IgD-negative memory B cell (primary cell): ENCODE measurements around the gene UBE2D3. TPM values are rescaled to one million over a fixed set of nuclear protein-coding genes. Genes with fewer than 3 reads are reported as not detected.
"Not testable (repeated sequence)": the region's sequence is repeated elsewhere in the genome, so short reads cannot be mapped to it uniquely, and the experiment has no call there.

ENCODE experiments used
- H3K27ac Mint-ChIP-seq, 3 donors: one replicate each; pipeline ENCODE4 v1.8.0; 2020 to 2022; ENCODE audit warnings: mild to moderate bottlenecking in 3 of 3, mixed read lengths in 3 of 3, moderate library complexity in 1 of 3
- H3K27me3 Mint-ChIP-seq: one replicate; pipeline ENCODE4 v1.8.0; 2021; ENCODE audit warnings: mixed read lengths
- H3K36me3 Mint-ChIP-seq: one replicate; pipeline ENCODE4 v1.8.0; 2020; ENCODE audit warnings: mild to moderate bottlenecking, mixed read lengths
- H3K4me1 Mint-ChIP-seq, 3 donors: one replicate each; pipeline ENCODE4 v1.8.0; 2020 to 2022; ENCODE audit warnings: mixed read lengths in 3 of 3, mild to moderate bottlenecking in 1 of 3
- H3K4me3 Mint-ChIP-seq, 4 donors: one replicate each; pipeline ENCODE4 v1.8.0; 2020 to 2022; ENCODE audit warnings: mild to moderate bottlenecking in 4 of 4, mixed read lengths in 4 of 4, moderate library complexity in 3 of 4
- H3K9me3 Mint-ChIP-seq, 3 donors: one replicate each; pipeline ENCODE4 v1.8.0; 2020 to 2021; ENCODE audit warnings: mixed read lengths in 3 of 3, mild to moderate bottlenecking in 1 of 3
- polyA plus RNA-seq: library from polyadenylated mRNA; unstranded; fragments of 300-500 nt; fragmentation: Illumina TruSeq; gene quantifications from one replicate; pipeline ENCODE4 v1.2.3, GENCODE V29; 2021

The UBE2D3 gene
- polyA plus RNA-seq, 1 donor from 2014 or later = 396 TPM

GRCh38 chr4:102823897-102824296 lies 3.5 kb downstream of the UBE2D3 start:
- H3K9me3 Mint-ChIP-seq = no peaks in the 10 kb centered on the region
- no peaks in the 10 kb centered on the region for H3K27me3 Mint-ChIP-seq
- peaks cover 4% of the 10 kb centered on the region for H3K36me3 Mint-ChIP-seq
- peak overlapping the region in 1 of 3 donors; percentile 93 for H3K27ac Mint-ChIP-seq
- H3K4me1 Mint-ChIP-seq = peaks cover 45 to 58% (median 46%) of the 10 kb centered on the region in 3 donors
- peak overlapping the region; percentile 64 to 91 (median 84) for H3K4me3 Mint-ChIP-seq

- no peaks in the 10 kb centered on the region for H3K27me3 Mint-ChIP-seq
- no peaks in the 10 kb centered on the region for H3K9me3 Mint-ChIP-seq
- H3K27ac Mint-ChIP-seq = peak overlapping the region in 2 of 3 donors; percentile 71 to 93
- peaks cover 49 to 58% (median 49%) of the 10 kb centered on the region in 3 donors for H3K4me1 Mint-ChIP-seq
- peak overlapping the region; percentile 64 to 91 (median 84) for H3K4me3 Mint-ChIP-seq
- peaks cover 4% of the 10 kb centered on the region for H3K36me3 Mint-ChIP-seq
Measured at GRCh38 chr4:102823464-102823863, 3.9 kb downstream of the UBE2D3 start.

GRCh38 chr4:102819588-102820365 lies 7.6 kb downstream of the UBE2D3 start:
- H3K36me3 Mint-ChIP-seq = peaks cover 7% of the 10 kb centered on the region
- H3K9me3 Mint-ChIP-seq = no peaks in the 10 kb centered on the region
- H3K4me1 Mint-ChIP-seq = peaks cover 71 to 83% (median 74%) of the 10 kb centered on the region in 3 donors
- no peaks in the 10 kb centered on the region for H3K27me3 Mint-ChIP-seq
- peak overlapping the region in 2 of 3 donors; percentile 55 to 93 for H3K27ac Mint-ChIP-seq
- peak overlapping the region; percentile 22 to 85 (median 76) for H3K4me3 Mint-ChIP-seq

GRCh38 chr4:102819100-102819499 lies 8.3 kb downstream of the UBE2D3 start:
- not testable (repeated sequence) for H3K36me3 Mint-ChIP-seq, H3K9me3 Mint-ChIP-seq, H3K27me3 Mint-ChIP-seq
- Mint-ChIP-seq H3K4me3 (peak overlapping the region in 3 of 4 donors; percentile 30 to 85 (median 80)), H3K4me1 (peaks cover 70 to 82% (median 79%) of the 10 kb centered on the region in 3 donors), H3K27ac (peak overlapping the region in 2 of 3 donors; percentile 33 to 93)

GRCh38 chr4:102817613-102818268 lies 9.6 kb downstream of the UBE2D3 start:
- peak overlapping the region in 2 of 3 donors; percentile 42 to 52 for H3K27ac Mint-ChIP-seq
- H3K4me3 Mint-ChIP-seq = peak overlapping the region; percentile 1 to 74 (median 24)
- no peaks in the 10 kb centered on the region for H3K9me3 Mint-ChIP-seq
- no peaks in the 10 kb centered on the region for H3K27me3 Mint-ChIP-seq
- peaks cover 8% of the 10 kb centered on the region for H3K36me3 Mint-ChIP-seq
- peaks cover 68 to 86% (median 80%) of the 10 kb centered on the region in 3 donors for H3K4me1 Mint-ChIP-seq

GRCh38 chr4:102817021-102817605 lies 10.2 kb downstream of the UBE2D3 start:
- Mint-ChIP-seq H3K27ac (peak overlapping the region in 2 of 3 donors; percentile 25 to 86), H3K27me3 (no peaks in the 10 kb centered on the region), H3K4me3 (peak overlapping the region in 3 of 4 donors; percentile 19 to 74 (median 40)), H3K36me3 (peaks cover 6% of the 10 kb centered on the region), H3K9me3 (no peaks in the 10 kb centered on the region), H3K4me1 (peaks cover 68 to 86% (median 81%) of the 10 kb centered on the region in 3 donors)

GRCh38 chr4:102815981-102816380 lies 11.4 kb downstream of the UBE2D3 start:
- H3K4me3 Mint-ChIP-seq = peak overlapping the region in 2 of 4 donors; percentile 10 to 25
- H3K27ac Mint-ChIP-seq = peak overlapping the region in 1 of 3 donors; percentile 25
- no peaks in the 10 kb centered on the region for H3K9me3 Mint-ChIP-seq
- peaks cover 69 to 84% (median 78%) of the 10 kb centered on the region in 3 donors for H3K4me1 Mint-ChIP-seq
- H3K36me3 Mint-ChIP-seq = peaks cover 6% of the 10 kb centered on the region
- no peaks in the 10 kb centered on the region for H3K27me3 Mint-ChIP-seq

- peaks cover 4% of the 10 kb centered on the region for H3K36me3 Mint-ChIP-seq
- H3K27ac Mint-ChIP-seq = peak overlapping the region in 2 of 3 donors; percentile 18 to 31
- H3K4me3 Mint-ChIP-seq = peak overlapping the region in 2 of 4 donors; percentile 48 to 58
- no peaks in the 10 kb centered on the region for H3K27me3 Mint-ChIP-seq
- H3K9me3 Mint-ChIP-seq = no peaks in the 10 kb centered on the region
- peaks cover 41 to 60% (median 47%) of the 10 kb centered on the region in 3 donors for H3K4me1 Mint-ChIP-seq
Measured at GRCh38 chr4:102809691-102810090, 17.7 kb downstream of the UBE2D3 start.

GRCh38 chr4:102809190-102809589 lies 18.2 kb downstream of the UBE2D3 start:
- Mint-ChIP-seq H3K36me3 (peaks cover 4% of the 10 kb centered on the region), H3K4me3 (peak overlapping the region in 1 of 4 donors; percentile 15), H3K9me3 (no peaks in the 10 kb centered on the region), H3K27me3 (no peaks in the 10 kb centered on the region), H3K4me1 (peaks cover 38 to 56% (median 44%) of the 10 kb centered on the region in 3 donors), H3K27ac (peak overlapping the region; percentile 2 to 90 (median 18))

GRCh38 chr4:102808009-102808408 lies 19.3 kb downstream of the UBE2D3 start:
- H3K27me3 Mint-ChIP-seq = no peaks in the 10 kb centered on the region
- H3K27ac Mint-ChIP-seq = peak overlapping the region in 2 of 3 donors; percentile 1 to 2
- H3K4me3 Mint-ChIP-seq = no peak overlapping the region
- H3K36me3 Mint-ChIP-seq = peaks cover 2% of the 10 kb centered on the region
- no peaks in the 10 kb centered on the region for H3K9me3 Mint-ChIP-seq
- peaks cover 33 to 54% (median 34%) of the 10 kb centered on the region in 3 donors for H3K4me1 Mint-ChIP-seq

- Mint-ChIP-seq H3K27me3 (no peaks in the 10 kb centered on the region), H3K4me3 (no peak overlapping the region), H3K4me1 (peaks cover 31 to 50% (median 31%) of the 10 kb centered on the region in 3 donors), H3K27ac (no peak overlapping the region), H3K36me3 (peaks cover 2% of the 10 kb centered on the region), H3K9me3 (no peaks in the 10 kb centered on the region)
Measured at GRCh38 chr4:102807345-102807744, 20.0 kb downstream of the UBE2D3 start.

GRCh38 chr4:102799816-102800215 lies 27.5 kb downstream of the UBE2D3 start:
- no peaks in the 10 kb centered on the region for H3K27me3 Mint-ChIP-seq
- peak overlapping the region in 1 of 3 donors; percentile 19 for H3K27ac Mint-ChIP-seq
- H3K4me3 Mint-ChIP-seq = no peak overlapping the region
- H3K36me3 Mint-ChIP-seq = peaks cover 4% of the 10 kb centered on the region
- peaks cover 0 to 9% (median 6%) of the 10 kb centered on the region in 3 donors for H3K4me1 Mint-ChIP-seq
- H3K9me3 Mint-ChIP-seq = no peaks in the 10 kb centered on the region

GRCh38 chr4:102794999-102795398 lies 32.4 kb downstream of the UBE2D3 start:
- H3K4me1 Mint-ChIP-seq = peaks cover 2 to 10% (median 5%) of the 10 kb centered on the region in 3 donors
- H3K9me3 Mint-ChIP-seq = peaks cover 0 to 3% (median 2%) of the 10 kb centered on the region in 3 donors
- H3K36me3 Mint-ChIP-seq = peaks cover 8% of the 10 kb centered on the region
- H3K4me3 Mint-ChIP-seq = no peak overlapping the region
- H3K27ac Mint-ChIP-seq = peak overlapping the region in 1 of 3 donors; percentile 56
- H3K27me3 Mint-ChIP-seq = no peaks in the 10 kb centered on the region

GRCh38 chr4:102792361-102792936 lies 34.9 kb downstream of the UBE2D3 start:
- no peak overlapping the region for H3K4me3 Mint-ChIP-seq
- H3K4me1 Mint-ChIP-seq = peaks cover 6 to 16% (median 7%) of the 10 kb centered on the region in 3 donors
- H3K27ac Mint-ChIP-seq = peak overlapping the region in 1 of 3 donors; percentile 82
- peaks cover 0 to 6% (median 2%) of the 10 kb centered on the region in 3 donors for H3K9me3 Mint-ChIP-seq
- peaks cover 3% of the 10 kb centered on the region for H3K36me3 Mint-ChIP-seq
- H3K27me3 Mint-ChIP-seq = no peaks in the 10 kb centered on the region
